ENCODE data around the gene CLEC3A. TPM values are rescaled to one million over a fixed set of nuclear protein-coding genes. Genes with fewer than 3 reads are reported as not detected.
"Not testable (repeated sequence)": the region's sequence is repeated elsewhere in the genome, so short reads cannot be mapped to it uniquely, and the experiment has no call there.

Gene CLEC3A
- total RNA-seq, 4 donors from 2014 or later = not detected

GRCh38 chr16:77985111-77985510, 37.2 kb upstream of the CLEC3A start:
- Histone ChIP-seq H3K27me3 (no peaks in the 10 kb centered on the region), H3K4me1 (no peaks in the 10 kb centered on the region), H3K9me3 (no peaks in the 10 kb centered on the region), H3K27ac (no peak overlapping the region), H3K36me3 (no peaks in the 10 kb centered on the region), H3K4me3 (no peak overlapping the region)
- TF ChIP-seq CTCF (IDR thresholded peaks at IDR 0.05 in 4 of 5, conservative IDR thresholded peaks at IDR 0.05 in 1 of 5) (no peak), POLR2A (IDR thresholded peaks at IDR 0.05) (no peak)
- ATAC-seq (no peak), DNase-seq (no peak)
- intact Hi-C loops (cut with DNase I; ENCODE audit: low total_unique reads) (no loop called here), in situ Hi-C loops (cut with MboI; ENCODE audit: low sequenced_read_pairs in 4 of 4) (no loop called here)

DNA sequence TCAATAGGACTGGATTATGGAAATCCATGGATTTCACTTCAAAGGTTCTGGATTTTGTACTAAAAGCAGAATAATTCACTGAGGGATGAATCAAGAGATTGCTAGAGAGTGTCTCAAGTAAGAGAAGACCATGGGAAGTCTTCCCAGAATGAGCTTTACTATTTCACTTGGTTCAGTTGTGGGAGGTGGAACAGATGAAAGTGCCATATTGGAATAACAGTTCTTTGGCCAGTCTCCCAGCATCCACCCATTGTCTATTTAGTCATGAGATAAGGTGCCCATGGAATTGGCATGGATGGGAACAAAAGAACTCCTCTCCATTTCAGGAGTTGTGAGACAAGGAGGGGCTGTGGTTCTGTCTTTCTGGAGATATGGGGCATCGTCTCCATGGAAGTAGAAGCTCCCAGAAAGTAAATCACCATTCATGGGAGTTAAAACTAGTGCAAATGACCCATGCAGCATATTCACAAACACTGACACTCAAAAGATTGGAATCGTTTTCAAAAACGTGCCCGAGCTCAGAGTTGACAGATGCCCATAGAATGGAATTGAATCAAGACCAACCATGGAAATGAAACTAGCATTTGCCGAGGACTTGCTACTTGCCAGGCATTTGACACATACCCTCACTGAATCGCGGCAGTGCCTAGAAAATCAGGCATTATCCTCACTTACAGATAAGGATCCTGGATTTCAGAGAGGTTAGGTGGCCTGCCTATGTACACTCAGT, 36.2 kb upstream of the CLEC3A start:
- no peak for TF ChIP-seq CTCF (IDR thresholded peaks at IDR 0.05 in 4 of 5, conservative IDR thresholded peaks at IDR 0.05 in 1 of 5)
- TF ChIP-seq POLR2A (IDR thresholded peaks at IDR 0.05) = no peak
- H3K9me3 ChIP-seq = no peaks in the 10 kb centered on the region
- H3K27ac ChIP-seq = no peak overlapping the region
- H3K4me3 ChIP-seq = no peak overlapping the region
- DNase-seq (no peak), ATAC-seq (no peak)
- intact Hi-C loops (cut with DNase I; ENCODE audit: low total_unique reads) = no loop called here
- no peaks in the 10 kb centered on the region for H3K36me3 ChIP-seq
- H3K4me1 ChIP-seq = no peaks in the 10 kb centered on the region
- in situ Hi-C loops (cut with MboI; ENCODE audit: low sequenced_read_pairs in 4 of 4) = no loop called here
- H3K27me3 ChIP-seq = no peaks in the 10 kb centered on the region

GRCh38 chr16:77987810-77988209, 34.5 kb upstream of the CLEC3A start:
- in situ Hi-C loops (cut with MboI; ENCODE audit: low sequenced_read_pairs in 4 of 4) = no loop called here
- no peak overlapping the region for H3K27ac ChIP-seq

DNA sequence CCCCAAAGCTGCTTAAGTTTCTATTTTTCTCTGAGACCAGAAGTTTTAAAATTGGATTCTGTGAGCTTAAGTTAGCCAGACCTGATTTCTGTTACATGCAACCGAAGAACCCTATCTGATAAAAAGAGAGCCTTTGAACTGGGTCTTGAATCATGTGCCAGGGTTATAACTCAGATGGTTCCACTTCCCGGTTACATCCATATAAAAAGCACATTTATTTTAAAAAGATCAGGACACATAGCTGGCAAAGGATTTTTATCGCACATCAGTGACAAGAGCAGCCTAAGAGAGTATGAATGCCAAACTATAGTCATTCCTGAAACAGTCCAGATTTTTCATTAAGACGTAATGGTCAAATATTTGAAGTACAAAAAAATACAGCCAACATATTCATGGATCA, 32.5 kb upstream of the CLEC3A start:
- intact Hi-C loops (cut with DNase I; ENCODE audit: low total_unique reads) (no loop called here), in situ Hi-C loops (cut with MboI; ENCODE audit: low sequenced_read_pairs in 4 of 4) (no loop called here)
- TF ChIP-seq POLR2A (IDR thresholded peaks at IDR 0.05) (no peak), CTCF (IDR thresholded peaks at IDR 0.05 in 4 of 5, conservative IDR thresholded peaks at IDR 0.05 in 1 of 5) (no peak)
- Histone ChIP-seq H3K4me3 (no peak overlapping the region), H3K36me3 (no peaks in the 10 kb centered on the region), H3K27ac (no peak overlapping the region), H3K27me3 (no peaks in the 10 kb centered on the region), H3K4me1 (no peaks in the 10 kb centered on the region), H3K9me3 (no peaks in the 10 kb centered on the region)
- DNase-seq (no peak), ATAC-seq (no peak)

More at GRCh38 chr16:77987810-77988209, 34.5 kb upstream of the CLEC3A start:
- Histone ChIP-seq H3K36me3 (no peaks in the 10 kb centered on the region), H3K27me3 (no peaks in the 10 kb centered on the region), H3K4me1 (no peaks in the 10 kb centered on the region), H3K9me3 (no peaks in the 10 kb centered on the region), H3K4me3 (no peak overlapping the region)
- ATAC-seq = no peak
- no peak for DNase-seq
- TF ChIP-seq CTCF (IDR thresholded peaks at IDR 0.05 in 4 of 5, conservative IDR thresholded peaks at IDR 0.05 in 1 of 5) = no peak
- TF ChIP-seq POLR2A (IDR thresholded peaks at IDR 0.05) = no peak
- intact Hi-C loops (cut with DNase I; ENCODE audit: low total_unique reads) = no loop called here

- Histone ChIP-seq H3K36me3 (no peaks in the 10 kb centered on the region), H3K27ac (no peak overlapping the region), H3K27me3 (no peaks in the 10 kb centered on the region), H3K4me1 (no peaks in the 10 kb centered on the region), H3K9me3 (no peaks in the 10 kb centered on the region), H3K4me3 (no peak overlapping the region)
- DNase-seq (no peak), ATAC-seq (no peak)
- intact Hi-C loops (cut with DNase I; ENCODE audit: low total_unique reads) = no loop called here
- TF ChIP-seq POLR2A (IDR thresholded peaks at IDR 0.05) (no peak), CTCF (IDR thresholded peaks at IDR 0.05 in 4 of 5, conservative IDR thresholded peaks at IDR 0.05 in 1 of 5) (no peak)
- in situ Hi-C loops (cut with MboI; ENCODE audit: low sequenced_read_pairs in 4 of 4) = no loop called here
Measured at GRCh38 chr16:77991701-77992100, 30.6 kb upstream of the CLEC3A start.

DNA sequence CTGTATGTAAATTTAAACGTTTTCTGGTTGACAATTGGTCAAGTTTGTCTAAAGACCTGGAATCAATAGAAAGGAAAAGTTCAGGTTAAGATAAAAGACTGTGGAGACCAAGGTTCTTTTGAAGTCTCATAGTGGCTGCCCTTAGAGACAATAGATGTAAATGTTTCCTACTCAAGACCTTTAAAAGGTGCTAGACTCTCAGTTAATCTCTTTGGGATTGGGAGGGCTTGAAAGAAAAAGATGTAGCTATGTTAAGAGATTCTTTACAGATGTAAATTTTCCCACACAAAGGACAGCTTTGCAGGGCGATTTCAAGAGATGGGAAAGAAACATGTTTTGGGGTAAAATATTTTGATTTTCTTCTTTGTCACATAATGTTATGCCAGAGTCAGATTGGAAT, 30.0 kb upstream of the CLEC3A start:
- H3K27ac ChIP-seq; H3K4me1 ChIP-seq; DNase-seq; intact Hi-C loops (cut with DNase I; ENCODE audit: low total_unique reads); H3K36me3 ChIP-seq; in situ Hi-C loops (cut with MboI; ENCODE audit: low sequenced_read_pairs in 4 of 4); H3K4me3 ChIP-seq; H3K9me3 ChIP-seq; H3K27me3 ChIP-seq; ATAC-seq: not testable (repeated sequence)
